Chondrocyte (in vitro differentiated cells): ENCODE results near the gene DLX3. TPM values are rescaled to one million over a fixed set of nuclear protein-coding genes. Genes with fewer than 3 reads are reported as not detected.

ENCODE experiments used
- DNase-seq: peaks from one replicate; pipeline ENCODE4 v3.0.0; 2021; ENCODE audit warnings: mixed read lengths, low spot score
- H3K27ac Mint-ChIP-seq: one replicate; pipeline ENCODE4 v1.8.0; 2021; ENCODE audit warnings: mild to moderate bottlenecking, moderate library complexity, mixed read lengths; ENCODE audit not compliant: unreplicated experiment
- H3K27me3 Mint-ChIP-seq: 2 replicates; pipeline ENCODE4 v1.8.0; 2021; ENCODE audit warnings: low read depth, mixed read lengths
- H3K36me3 Mint-ChIP-seq: 2 replicates; pipeline ENCODE4 v1.8.0; 2021; ENCODE audit warnings: low read depth, mixed read lengths
- H3K4me1 Mint-ChIP-seq: 2 replicates; pipeline ENCODE4 v1.8.0; 2021; ENCODE audit warnings: low read depth, mild to moderate bottlenecking, mixed read lengths
- H3K4me3 Mint-ChIP-seq: one replicate; pipeline ENCODE4 v1.8.0; 2021; ENCODE audit warnings: mild to moderate bottlenecking, moderate library complexity, mixed read lengths; ENCODE audit not compliant: unreplicated experiment
- H3K9me3 Mint-ChIP-seq: 2 replicates; pipeline ENCODE4 v1.8.0; 2021; ENCODE audit warnings: low read depth, mixed read lengths
- total RNA-seq: library from RNA; stranded (reverse); gene quantifications from 3 replicates; pipeline ENCODE4 v1.2.1, GENCODE V29; 2021
- TF ChIP-seq, protein P1 (sequence below): fragments of 200-600 bp; sonication (generic); IDR thresholded peaks from 2 replicates; pipeline ENCODE4 v1.5.0; 2021; ENCODE audit warnings: antibody characterized with exemption, mild to moderate bottlenecking, moderate library complexity

The DLX3 gene
- total RNA-seq, 1 donor from 2014 or later = 0.10 TPM

DNA sequence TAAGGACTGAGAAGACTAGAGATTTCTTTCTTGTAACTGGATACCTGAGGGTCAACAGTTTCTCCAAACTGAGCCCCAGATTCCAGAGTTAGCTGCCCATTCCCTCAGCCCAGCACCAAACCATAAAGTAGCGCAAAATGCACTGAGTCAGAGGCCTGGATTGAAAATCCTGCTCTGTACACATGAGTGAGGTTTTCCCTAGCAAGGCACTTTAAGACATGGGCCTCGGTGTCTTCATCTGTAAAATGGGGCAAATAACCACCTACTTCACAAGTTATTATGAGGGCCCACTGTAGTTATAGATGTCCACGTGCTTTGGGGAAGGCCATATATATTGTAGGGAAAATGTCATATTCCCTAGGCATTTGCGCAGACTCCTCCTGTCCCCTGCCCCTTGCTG lies 36.3 kb downstream of the DLX3 start:
- Mint-ChIP-seq H3K4me3 (no peak overlapping the region), H3K9me3 (no peaks in the 10 kb centered on the region), H3K27ac (no peak overlapping the region), H3K4me1 (peaks cover 5% of the 10 kb centered on the region), H3K36me3 (peaks cover 2% of the 10 kb centered on the region), H3K27me3 (peaks cover 40% of the 10 kb centered on the region)
- no peak for DNase-seq
- TF ChIP-seq, protein P1, sequence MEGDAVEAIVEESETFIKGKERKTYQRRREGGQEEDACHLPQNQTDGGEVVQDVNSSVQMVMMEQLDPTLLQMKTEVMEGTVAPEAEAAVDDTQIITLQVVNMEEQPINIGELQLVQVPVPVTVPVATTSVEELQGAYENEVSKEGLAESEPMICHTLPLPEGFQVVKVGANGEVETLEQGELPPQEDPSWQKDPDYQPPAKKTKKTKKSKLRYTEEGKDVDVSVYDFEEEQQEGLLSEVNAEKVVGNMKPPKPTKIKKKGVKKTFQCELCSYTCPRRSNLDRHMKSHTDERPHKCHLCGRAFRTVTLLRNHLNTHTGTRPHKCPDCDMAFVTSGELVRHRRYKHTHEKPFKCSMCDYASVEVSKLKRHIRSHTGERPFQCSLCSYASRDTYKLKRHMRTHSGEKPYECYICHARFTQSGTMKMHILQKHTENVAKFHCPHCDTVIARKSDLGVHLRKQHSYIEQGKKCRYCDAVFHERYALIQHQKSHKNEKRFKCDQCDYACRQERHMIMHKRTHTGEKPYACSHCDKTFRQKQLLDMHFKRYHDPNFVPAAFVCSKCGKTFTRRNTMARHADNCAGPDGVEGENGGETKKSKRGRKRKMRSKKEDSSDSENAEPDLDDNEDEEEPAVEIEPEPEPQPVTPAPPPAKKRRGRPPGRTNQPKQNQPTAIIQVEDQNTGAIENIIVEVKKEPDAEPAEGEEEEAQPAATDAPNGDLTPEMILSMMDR = no peak

DNA sequence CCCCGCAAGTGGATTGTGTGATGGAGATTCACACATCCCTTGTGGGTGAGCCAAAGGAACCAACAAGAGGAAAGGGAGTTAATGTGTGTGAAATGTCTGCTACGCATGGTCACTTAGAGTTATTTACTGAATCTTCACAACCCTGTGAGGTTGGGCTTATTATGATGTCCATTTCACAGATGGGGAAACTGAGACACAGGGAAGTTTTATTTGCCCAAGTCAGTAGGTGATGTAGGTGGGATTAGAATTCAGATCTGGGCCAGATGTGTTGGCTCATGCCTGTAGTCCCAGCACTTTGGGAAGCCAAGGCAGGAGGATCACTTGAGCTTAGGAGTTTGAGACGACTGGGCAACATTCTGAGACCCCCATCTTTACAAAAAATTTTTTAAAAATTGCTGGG lies 37.7 kb downstream of the DLX3 start:
- no peaks in the 10 kb centered on the region for H3K36me3 Mint-ChIP-seq
- TF ChIP-seq, protein P1 = no peak
- H3K27ac Mint-ChIP-seq = no peak overlapping the region
- DNase-seq = no peak
- peaks cover 6% of the 10 kb centered on the region for H3K4me1 Mint-ChIP-seq
- H3K9me3 Mint-ChIP-seq = no peaks in the 10 kb centered on the region
- H3K4me3 Mint-ChIP-seq = no peak overlapping the region
- peaks cover 36% of the 10 kb centered on the region for H3K27me3 Mint-ChIP-seq

DNA sequence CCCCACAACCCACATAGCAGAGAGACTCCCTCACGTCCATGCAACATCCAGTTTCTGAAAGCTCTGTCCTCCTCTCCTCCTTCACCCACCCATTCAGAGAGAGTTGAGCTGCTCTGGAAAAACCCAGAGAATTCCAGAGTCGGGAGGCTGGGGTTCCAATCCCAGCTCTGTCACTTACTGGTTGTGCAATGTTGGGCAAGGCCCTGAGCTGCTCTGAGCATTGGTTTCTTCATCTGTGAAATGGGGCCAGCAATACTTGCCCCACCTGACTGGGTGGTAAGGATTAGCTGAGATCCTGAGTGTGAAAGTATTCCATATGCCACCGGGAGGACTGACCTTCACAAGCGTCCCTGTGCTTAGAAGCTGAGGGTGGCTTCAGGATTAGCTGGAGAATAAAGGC lies 38.2 kb downstream of the DLX3 start:
- Mint-ChIP-seq H3K27me3 (peaks cover 36% of the 10 kb centered on the region), H3K27ac (no peak overlapping the region), H3K9me3 (no peaks in the 10 kb centered on the region), H3K4me3 (no peak overlapping the region), H3K36me3 (no peaks in the 10 kb centered on the region), H3K4me1 (peaks cover 11% of the 10 kb centered on the region)
- TF ChIP-seq, protein P1 = no peak
- no peak for DNase-seq

DNA sequence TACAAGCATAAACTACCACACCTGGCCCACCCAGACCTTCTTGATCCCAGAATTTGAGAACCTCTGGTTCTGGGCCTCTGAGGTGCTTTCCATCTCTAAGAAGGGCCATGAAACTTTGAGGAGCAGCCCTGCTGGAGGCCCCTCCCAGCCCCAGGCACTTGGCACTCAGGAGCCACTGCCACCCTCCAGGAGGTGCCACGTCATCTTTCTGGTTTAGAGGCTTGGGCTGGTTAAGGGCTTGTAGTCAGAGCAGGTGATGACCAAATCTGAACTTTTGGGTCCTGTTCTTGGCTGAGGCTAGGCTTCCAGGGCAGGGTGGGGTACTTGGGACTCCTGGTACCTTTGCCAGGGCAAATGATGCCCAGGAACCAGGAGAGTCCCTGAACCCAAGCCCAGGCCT lies 39.9 kb downstream of the DLX3 start:
- no peaks in the 10 kb centered on the region for H3K36me3 Mint-ChIP-seq
- H3K27me3 Mint-ChIP-seq = peaks cover 34% of the 10 kb centered on the region
- TF ChIP-seq, protein P1 = no peak
- DNase-seq = no peak
- peaks cover 14% of the 10 kb centered on the region for H3K4me1 Mint-ChIP-seq
- H3K4me3 Mint-ChIP-seq = no peak overlapping the region
- H3K9me3 Mint-ChIP-seq = no peaks in the 10 kb centered on the region
- no peak overlapping the region for H3K27ac Mint-ChIP-seq

DNA sequence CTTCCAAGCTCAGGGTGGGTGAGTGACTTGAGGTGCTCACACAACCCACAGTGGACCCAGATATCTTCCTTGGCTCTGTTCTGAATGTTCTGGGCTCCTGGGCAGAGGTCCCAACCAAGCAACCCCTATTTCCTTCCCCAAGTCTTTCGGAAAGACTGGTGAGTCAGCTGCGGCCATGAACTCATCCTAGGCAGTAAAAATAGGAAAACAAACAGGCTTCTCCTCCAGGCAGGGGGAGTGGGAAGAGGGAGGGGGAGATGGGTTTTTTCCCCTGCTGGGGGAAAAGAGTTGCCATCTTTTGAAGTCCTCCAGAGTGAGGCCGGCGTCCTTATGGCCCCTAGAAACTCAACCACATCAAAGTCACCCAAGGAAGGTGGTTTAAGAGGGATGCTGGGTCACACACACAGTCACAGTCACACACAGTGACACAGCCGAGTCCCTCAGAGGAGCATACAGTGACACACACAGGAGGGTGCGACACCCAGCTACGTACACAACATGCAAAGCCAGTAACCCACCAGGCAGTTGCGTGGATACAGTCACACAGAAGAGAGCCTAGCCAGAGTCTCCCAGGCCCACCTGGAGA lies 42.0 kb downstream of the DLX3 start:
- TF ChIP-seq, protein P1 = no peak
- Mint-ChIP-seq H3K4me3 (no peak overlapping the region), H3K27me3 (peaks cover 43% of the 10 kb centered on the region), H3K9me3 (no peaks in the 10 kb centered on the region), H3K4me1 (peaks cover 14% of the 10 kb centered on the region), H3K36me3 (no peaks in the 10 kb centered on the region), H3K27ac (no peak overlapping the region)
- DNase-seq = no peak
